ENCODE measurements around the gene UBXN4. TPM values are rescaled to one million over a fixed set of nuclear protein-coding genes. Genes with fewer than 3 reads are reported as not detected.

Gene UBXN4
- total and polyA plus RNA-seq, 2 of the 13 experiments (the other 11 are each of a cell fraction or from before 2014, with no cell fraction given) = 74.2 to 104 TPM

DNA sequence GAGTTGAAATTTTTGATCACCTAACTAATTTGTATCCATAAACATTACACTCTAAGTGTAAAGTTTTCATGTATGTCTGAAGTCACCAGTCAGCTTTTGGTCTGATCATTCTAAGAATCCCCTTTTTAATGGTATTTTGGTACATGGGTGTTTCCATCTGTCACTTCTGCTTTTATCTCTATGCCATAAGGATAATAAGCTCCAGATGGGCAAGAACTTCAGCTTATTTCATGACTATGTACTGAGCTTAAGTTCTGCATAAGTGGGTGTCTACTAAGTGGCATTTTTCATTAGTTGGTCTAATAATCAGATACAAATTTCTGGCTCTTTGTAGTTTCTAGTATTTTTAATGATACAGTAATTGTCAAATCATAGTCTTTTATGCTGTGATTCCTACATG, 20.4 kb downstream of the UBXN4 start (continued):
- TF ChIP-seq, protein P1, sequence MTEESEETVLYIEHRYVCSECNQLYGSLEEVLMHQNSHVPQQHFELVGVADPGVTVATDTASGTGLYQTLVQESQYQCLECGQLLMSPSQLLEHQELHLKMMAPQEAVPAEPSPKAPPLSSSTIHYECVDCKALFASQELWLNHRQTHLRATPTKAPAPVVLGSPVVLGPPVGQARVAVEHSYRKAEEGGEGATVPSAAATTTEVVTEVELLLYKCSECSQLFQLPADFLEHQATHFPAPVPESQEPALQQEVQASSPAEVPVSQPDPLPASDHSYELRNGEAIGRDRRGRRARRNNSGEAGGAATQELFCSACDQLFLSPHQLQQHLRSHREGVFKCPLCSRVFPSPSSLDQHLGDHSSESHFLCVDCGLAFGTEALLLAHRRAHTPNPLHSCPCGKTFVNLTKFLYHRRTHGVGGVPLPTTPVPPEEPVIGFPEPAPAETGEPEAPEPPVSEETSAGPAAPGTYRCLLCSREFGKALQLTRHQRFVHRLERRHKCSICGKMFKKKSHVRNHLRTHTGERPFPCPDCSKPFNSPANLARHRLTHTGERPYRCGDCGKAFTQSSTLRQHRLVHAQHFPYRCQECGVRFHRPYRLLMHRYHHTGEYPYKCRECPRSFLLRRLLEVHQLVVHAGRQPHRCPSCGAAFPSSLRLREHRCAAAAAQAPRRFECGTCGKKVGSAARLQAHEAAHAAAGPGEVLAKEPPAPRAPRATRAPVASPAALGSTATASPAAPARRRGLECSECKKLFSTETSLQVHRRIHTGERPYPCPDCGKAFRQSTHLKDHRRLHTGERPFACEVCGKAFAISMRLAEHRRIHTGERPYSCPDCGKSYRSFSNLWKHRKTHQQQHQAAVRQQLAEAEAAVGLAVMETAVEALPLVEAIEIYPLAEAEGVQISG (CRISPR knock-in tag; IDR thresholded peaks at IDR 0.05) = no peak
- no peak for TF ChIP-seq CAMTA2 (CRISPR knock-in tag; IDR thresholded peaks at IDR 0.05; ENCODE audit: borderline replicate concordance)
- no peak for TF ChIP-seq ZNF234 (CRISPR knock-in tag; conservative IDR thresholded peaks at IDR 0.05)
- no peak for TF ChIP-seq ZNF335 (CRISPR knock-in tag; IDR thresholded peaks at IDR 0.05)
- no peak for TF ChIP-seq NCOR1 (IDR thresholded peaks at IDR 0.05; ENCODE audit: borderline replicate concordance, low read length)
- TF ChIP-seq CHCHD3 (CRISPR knock-in tag; IDR thresholded peaks at IDR 0.05) = no peak

DNA sequence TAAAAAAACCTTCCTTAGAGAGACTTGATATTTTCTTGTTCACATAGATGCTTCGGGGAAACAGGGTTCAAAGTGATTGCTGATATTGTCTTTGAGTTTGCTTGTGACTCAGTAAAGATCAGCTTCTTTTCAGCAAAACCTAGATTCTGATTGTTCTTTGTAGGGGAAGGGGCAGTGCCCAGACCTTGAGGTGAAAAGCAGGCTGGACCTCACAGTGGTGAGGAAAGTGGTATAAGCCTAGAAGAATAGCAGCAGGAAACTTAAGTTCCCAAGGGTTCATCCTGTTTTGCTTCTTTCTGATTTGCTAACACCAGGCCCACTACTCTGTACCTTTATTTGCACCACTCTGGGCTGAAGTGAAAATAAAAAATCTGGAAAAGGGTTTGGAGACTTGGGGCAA, 20.9 kb downstream of the UBXN4 start:
- Histone ChIP-seq H3K27ac (ENCODE audit: extremely low read length, insufficient read depth, low read length) (no peak overlapping the region), H3K4me3 (replicated peaks in 1 of 3; ENCODE audit: insufficient read depth in 1 of 3, low read depth in 2 of 3, low read length in 3 of 3) (no peak overlapping the region), H3K27me3 (ENCODE audit: control insufficient read depth in 1 of 2, insufficient read depth in 2 of 2, low read length in 2 of 2) (no peaks in the 10 kb centered on the region), H3K79me2 (ENCODE audit: insufficient read depth, low read length) (no peaks in the 10 kb centered on the region), H2AFZ (ENCODE audit: low read length) (no peak overlapping the region), H3K36me3 (replicated peaks in 1 of 2; ENCODE audit: control insufficient read depth in 1 of 2, insufficient read depth in 2 of 2, low read length in 2 of 2) (peaks cover 34 to 81% of the 10 kb centered on the region in 2 experiments), H3K4me2 (ENCODE audit: low read depth, low read length) (no peak overlapping the region), H3K9me3 (ENCODE audit: low read length) (no peaks in the 10 kb centered on the region), H3K9ac (ENCODE audit: insufficient read depth, low read depth, low read length) (no peak overlapping the region), H4K20me1 (ENCODE audit: insufficient read depth, low read length) (no peaks in the 10 kb centered on the region), H3K4me1 (ENCODE audit: insufficient read depth, low read length) (no peaks in the 10 kb centered on the region)
- ATAC-seq (no peak), DNase-seq (ENCODE audit: low spot score) (no peak), FAIRE-seq (no peak)
- ChIA-PET CTCF (ENCODE audit: low intra/inter-chr PET ratio, low total read pairs) (no interaction called here), POLR2A (no interaction called here)
- intact Hi-C loops (cut with micrococcal nuclease; ENCODE audit: unreplicated experiment) (no loop called here), in situ Hi-C loops (cut with HindIII; ENCODE audit: extremely low pct_ligation_motif_present, low pct_unique_long_range_greater_than_20kb) (no loop called here)
- TF ChIP-seq, protein P2, sequence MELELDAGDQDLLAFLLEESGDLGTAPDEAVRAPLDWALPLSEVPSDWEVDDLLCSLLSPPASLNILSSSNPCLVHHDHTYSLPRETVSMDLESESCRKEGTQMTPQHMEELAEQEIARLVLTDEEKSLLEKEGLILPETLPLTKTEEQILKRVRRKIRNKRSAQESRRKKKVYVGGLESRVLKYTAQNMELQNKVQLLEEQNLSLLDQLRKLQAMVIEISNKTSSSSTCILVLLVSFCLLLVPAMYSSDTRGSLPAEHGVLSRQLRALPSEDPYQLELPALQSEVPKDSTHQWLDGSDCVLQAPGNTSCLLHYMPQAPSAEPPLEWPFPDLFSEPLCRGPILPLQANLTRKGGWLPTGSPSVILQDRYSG (CRISPR knock-in tag; IDR thresholded peaks at IDR 0.05) = no peak
- no peak for TF ChIP-seq SYNCRIP (IDR thresholded peaks at IDR 0.05; ENCODE audit: insufficient read depth, low read depth, low read length)
- TF ChIP-seq CHD2 (IDR thresholded peaks at IDR 0.05; ENCODE audit: low read depth, low read length) = no peak
- TF ChIP-seq, protein P3, sequence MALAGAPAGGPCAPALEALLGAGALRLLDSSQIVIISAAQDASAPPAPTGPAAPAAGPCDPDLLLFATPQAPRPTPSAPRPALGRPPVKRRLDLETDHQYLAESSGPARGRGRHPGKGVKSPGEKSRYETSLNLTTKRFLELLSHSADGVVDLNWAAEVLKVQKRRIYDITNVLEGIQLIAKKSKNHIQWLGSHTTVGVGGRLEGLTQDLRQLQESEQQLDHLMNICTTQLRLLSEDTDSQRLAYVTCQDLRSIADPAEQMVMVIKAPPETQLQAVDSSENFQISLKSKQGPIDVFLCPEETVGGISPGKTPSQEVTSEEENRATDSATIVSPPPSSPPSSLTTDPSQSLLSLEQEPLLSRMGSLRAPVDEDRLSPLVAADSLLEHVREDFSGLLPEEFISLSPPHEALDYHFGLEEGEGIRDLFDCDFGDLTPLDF (CRISPR knock-in tag; IDR thresholded peaks at IDR 0.05) = no peak
- no peak for TF ChIP-seq FOXK1 (CRISPR knock-in tag; IDR thresholded peaks at IDR 0.05; ENCODE audit: borderline replicate concordance, low read depth)
- no peak for TF ChIP-seq ZNF232 (CRISPR knock-in tag; IDR thresholded peaks at IDR 0.05; ENCODE audit: borderline replicate concordance)
- WGBS (ENCODE audit: low lambda C conversion rate) = 98% methylated on average over 1 of the region's 1 CpG
- BruUV-seq (replicated peaks) = no TSS peak

All from HepG2 (cell line).